HTERT RPE-1 (cell line): Measurements from ENCODE around the gene PLA2G2E.
"Not testable (repeated sequence)": the region's sequence is repeated elsewhere in the genome, so short reads cannot be mapped to it uniquely, and the experiment has no call there.

Source experiments
- in situ Hi-C: fragments of 300-500 bp; cut with MboI; formaldehyde crosslinking; loops from 4 replicates; pipeline ENCODE4 v1.14.3; 2020; ENCODE audit warnings: low sequenced_read_pairs

Gene PLA2G2E

DNA sequence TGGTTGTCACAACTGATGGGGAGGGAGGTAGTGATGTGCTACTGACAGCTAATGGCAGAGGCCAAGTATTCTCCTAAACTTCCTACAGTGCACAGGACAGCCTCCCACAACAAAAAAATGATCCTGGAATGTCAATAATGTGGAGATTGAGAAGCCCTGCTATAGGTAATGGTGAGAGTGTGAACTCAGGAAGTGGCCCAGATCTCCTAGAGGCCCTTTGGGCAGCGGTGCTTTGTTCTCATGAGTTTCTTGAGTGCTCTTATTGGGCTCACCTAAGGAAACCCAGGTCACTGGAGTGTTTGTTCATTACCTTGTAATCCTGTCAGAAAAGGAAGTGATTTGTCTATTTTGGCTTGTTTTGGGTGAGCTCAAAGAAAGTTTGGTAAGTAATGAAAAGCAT lies 35.3 kb downstream of the PLA2G2E start:
- in situ Hi-C loops, result no loop called here

- in situ Hi-C loops, result no loop called here
These were observed 37.6 kb downstream of the PLA2G2E start for GRCh38 chr1:19885821-19886220.

GRCh38 chr1:19884312-19884711 lies 39.1 kb downstream of the PLA2G2E start:
- in situ Hi-C loops, result no loop called here

GRCh38 chr1:19882111-19883071 lies 41.0 kb downstream of the PLA2G2E start, which contains the start of gene OTUD3:
TSS of gene OTUD3 (plus strand) at chr1:19882395. CDS start at chr1:19882514, 119 bp downstream.
- in situ Hi-C loops, result no loop called here

- in situ Hi-C loops, result not testable (repeated sequence)
These were observed 42.6 kb downstream of the PLA2G2E start for GRCh38 chr1:19880841-19881240.

DNA sequence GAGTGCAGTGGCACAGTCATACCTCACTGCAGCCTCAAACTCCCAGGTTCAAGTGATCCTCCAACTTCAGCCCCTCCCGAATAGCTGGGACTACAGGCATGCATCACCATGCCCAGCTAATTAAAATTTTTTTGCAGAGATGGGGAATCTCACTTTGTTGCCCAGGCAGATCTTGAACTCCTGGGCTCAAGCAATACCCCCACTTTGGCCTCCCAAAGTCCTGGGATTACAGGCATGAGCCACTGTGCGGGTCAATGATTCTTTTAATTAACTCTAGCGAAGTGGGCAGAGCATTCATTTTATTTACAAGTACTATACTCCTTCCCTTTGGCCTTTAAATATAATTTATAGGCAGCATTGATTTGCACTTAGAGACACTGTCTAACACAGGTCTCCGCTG lies 43.8 kb downstream of the PLA2G2E start:
- in situ Hi-C loops, result no loop called here

GRCh38 chr1:19879227-19879626 lies 44.2 kb downstream of the PLA2G2E start:
- in situ Hi-C loops, result no loop called here

DNA sequence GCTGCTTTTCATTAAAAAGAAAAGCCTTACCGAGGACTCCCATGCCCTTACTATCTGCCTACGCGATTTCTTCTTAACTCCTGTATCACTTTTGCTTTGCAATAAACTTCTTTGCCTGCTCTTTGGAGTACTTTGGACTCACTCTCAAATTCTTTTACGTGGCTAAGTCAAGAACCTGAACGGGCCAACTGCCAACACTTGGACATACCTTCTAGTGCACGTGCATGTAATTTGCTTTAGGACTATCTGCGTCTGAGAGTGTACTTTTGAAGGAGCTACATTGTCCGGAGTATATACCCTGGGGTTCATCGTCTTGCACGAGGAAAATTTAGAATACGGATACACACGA lies 44.8 kb downstream of the PLA2G2E start:
- in situ Hi-C loops, result no loop called here

DNA sequence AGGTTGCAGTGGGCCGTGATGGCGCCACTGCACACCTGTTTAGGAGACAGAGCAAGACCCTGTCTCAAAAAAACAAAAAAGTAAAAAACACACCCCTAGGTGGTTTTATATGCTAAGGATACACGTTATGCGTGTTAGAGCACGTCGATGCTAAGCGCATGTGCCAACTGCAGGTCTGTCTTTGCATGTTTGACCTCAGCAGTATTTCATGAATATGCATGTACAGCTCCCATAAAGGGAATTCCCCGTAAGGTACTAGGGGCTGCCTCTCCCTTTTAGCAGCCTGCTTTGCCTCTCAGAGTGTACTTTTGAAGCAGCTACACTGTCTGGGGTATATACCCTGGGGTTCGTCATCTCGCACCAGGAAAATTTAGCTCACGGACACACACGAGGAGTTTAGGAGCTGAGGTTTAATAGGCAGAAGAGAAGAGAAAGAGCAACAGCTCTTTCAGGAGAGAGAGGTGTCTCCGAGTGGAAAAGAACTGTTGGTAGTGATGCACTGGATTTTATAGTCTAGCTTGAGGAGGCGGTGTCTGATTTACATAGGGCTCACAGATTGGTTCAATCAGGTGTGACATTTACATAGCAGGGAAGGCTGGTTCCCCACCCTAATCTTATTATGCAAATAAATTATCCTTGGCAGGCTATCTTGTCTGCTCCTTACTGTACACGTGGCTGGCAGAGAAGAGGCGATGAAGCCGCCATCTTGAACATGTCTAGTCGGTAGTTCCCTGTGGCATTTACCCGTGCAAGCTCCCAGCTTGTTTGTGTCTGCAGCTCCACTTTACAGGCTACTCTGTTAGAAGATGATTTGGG lies 45.4 kb downstream of the PLA2G2E start:
- in situ Hi-C loops, result no loop called here

GRCh38 chr1:19877181-19877750 lies 46.2 kb downstream of the PLA2G2E start:
- in situ Hi-C loops, result no loop called here

DNA sequence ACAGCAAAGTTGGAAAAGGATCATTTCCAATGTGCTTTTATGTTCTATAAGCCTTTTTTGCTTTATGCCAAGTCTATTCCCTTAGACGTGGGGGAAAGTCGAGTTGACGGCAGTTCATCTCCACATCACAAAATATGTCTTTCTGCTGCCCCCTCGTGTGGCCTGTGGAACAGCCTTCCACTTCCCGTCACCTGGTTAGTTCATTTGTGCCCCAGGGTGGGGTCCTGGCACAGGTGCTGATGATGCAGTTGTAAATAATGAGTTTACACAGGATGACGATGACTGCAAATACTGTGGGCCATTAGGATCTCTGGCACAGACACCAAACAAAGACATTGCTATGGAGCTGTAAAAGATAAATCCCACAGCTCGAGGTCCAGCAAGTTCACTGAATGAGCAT lies 51.2 kb downstream of the PLA2G2E start:
- in situ Hi-C loops, result no loop called here
